HL-60 (cell line): ENCODE data around the gene WWOX.

Experiments used
- DNase-seq, 2 experiments: peaks; one replicate each; pipeline ENCODE4 v3.0.0-alpha.2; 2010 to 2020; ENCODE audit warnings: low read depth in 1 of 2, low spot score in 1 of 2
- H3K27ac ChIP-seq: fragments of 250-450 bp; sonication (Bioruptor Pico); replicated peaks from 2 replicates; pipeline ENCODE4 v1.5.1; 2020; ENCODE audit warnings: mild to moderate bottlenecking, moderate library complexity
- H3K27me3 ChIP-seq: fragments of 250-450 bp; sonication (Bioruptor Pico); 2 replicates; pipeline ENCODE4 v1.5.1; 2021; ENCODE audit warnings: mild to moderate bottlenecking, moderate library complexity; ENCODE audit not compliant: insufficient read depth, poor library complexity, severe bottlenecking
- H3K4me3 ChIP-seq: replicated peaks from 2 replicates; pipeline ENCODE4 v1.5.1; 2011; ENCODE audit warnings: mild to moderate bottlenecking, control low read depth, low read length; ENCODE audit not compliant: insufficient read depth
- CTCF ChIP-seq: IDR thresholded peaks from one replicate; pipeline ENCODE4 v1.5.1; 2011; ENCODE audit warnings: low read length, control low read depth, inconsistent platforms; ENCODE audit not compliant: insufficient read depth
- GABPA ChIP-seq: IDR thresholded peaks from 2 replicates; pipeline ENCODE4 v1.6.1; 2012; ENCODE audit warnings: low read depth
- POLR2AphosphoS5 ChIP-seq: IDR thresholded peaks from 2 replicates; pipeline ENCODE4 v1.6.1; 2012; ENCODE audit warnings: low read depth
- REST ChIP-seq: IDR thresholded peaks from 2 replicates; pipeline ENCODE4 v1.6.1; 2012; ENCODE audit warnings: low read depth; ENCODE audit not compliant: insufficient replicate concordance
- SPI1 ChIP-seq: IDR thresholded peaks from 2 replicates; pipeline ENCODE4 v1.6.1; 2012; ENCODE audit warnings: low read depth, mild to moderate bottlenecking, borderline replicate concordance

The WWOX gene

GRCh38 chr16:78931267-78931666 is 831.8 kb downstream of the WWOX start:
- no peak for DNase-seq
- H3K27me3 ChIP-seq = no peaks in the 10 kb centered on the region
- TF ChIP-seq GABPA = no peak
- no peak overlapping the region for H3K27ac ChIP-seq
- H3K4me3 ChIP-seq = no peak overlapping the region

- Histone ChIP-seq H3K27ac (no peak overlapping the region), H3K27me3 (no peaks in the 10 kb centered on the region), H3K4me3 (no peak overlapping the region)
- DNase-seq = no peak
- TF ChIP-seq GABPA = no peak
- no peak for TF ChIP-seq CTCF
- no peak for TF ChIP-seq POLR2AphosphoS5
- TF ChIP-seq SPI1 = no peak
- TF ChIP-seq REST = no peak
These were observed 832.2 kb downstream of the WWOX start for GRCh38 chr16:78931678-78932077.

- TF ChIP-seq GABPA (no peak), SPI1 (no peak), CTCF (no peak), POLR2AphosphoS5 (no peak), REST (no peak)
- Histone ChIP-seq H3K27ac (no peak overlapping the region), H3K27me3 (no peaks in the 10 kb centered on the region), H3K4me3 (no peak overlapping the region)
- DNase-seq = no peak
These were observed 833.0 kb downstream of the WWOX start for GRCh38 chr16:78932355-78932943.

- Histone ChIP-seq H3K27ac (no peak overlapping the region), H3K27me3 (no peaks in the 10 kb centered on the region), H3K4me3 (no peak overlapping the region)
- TF ChIP-seq POLR2AphosphoS5 (no peak), REST (no peak), CTCF (no peak), GABPA (no peak), SPI1 (no peak)
- no peak for DNase-seq
These were observed 836.6 kb downstream of the WWOX start for GRCh38 chr16:78936060-78936459.
